Measurements from ENCODE around the gene OR2L13. TPM values are rescaled to one million over a fixed set of nuclear protein-coding genes. Genes with fewer than 3 reads are reported as not detected.
"Not testable (repeated sequence)": the region's sequence is repeated elsewhere in the genome, so short reads cannot be mapped to it uniquely, and the experiment has no call there.

The OR2L13 gene
- polyA plus RNA-seq, 1 experiment = not detected

GRCh38 chr1:248055261-248055660 is 39.7 kb upstream of the OR2L13 start:
- Histone ChIP-seq H3K27ac (ENCODE audit: low read depth, low read length) (no peak overlapping the region), H3K4me3 (ENCODE audit: low read depth, low read length) (no peak overlapping the region), H3K9me3 (ENCODE audit: control insufficient read depth, insufficient read depth, low read length) (peaks cover 7% of the 10 kb centered on the region), H3K27me3 (ENCODE audit: control insufficient read depth, insufficient read depth, low read length) (no peaks in the 10 kb centered on the region)
- no peak for TF ChIP-seq CTCF (IDR thresholded peaks at IDR 0.05; ENCODE audit: low read depth, low read length)
- ChIA-PET CTCF (no interaction called here), POLR2A (no interaction called here)
- DNase-seq (ENCODE audit: low read depth, low spot score) = no peak

GRCh38 chr1:248065071-248065470 is 29.9 kb upstream of the OR2L13 start:
- POLR2A ChIA-PET = no interaction called here
- CTCF ChIA-PET = no interaction called here
- DNase-seq (ENCODE audit: low read depth, low spot score) = no peak
- H3K27ac ChIP-seq (ENCODE audit: low read depth, low read length) = no peak overlapping the region
- H3K4me3 ChIP-seq (ENCODE audit: low read depth, low read length) = no peak overlapping the region
- H3K27me3 ChIP-seq (ENCODE audit: control insufficient read depth, insufficient read depth, low read length) = no peaks in the 10 kb centered on the region
- H3K9me3 ChIP-seq (ENCODE audit: control insufficient read depth, insufficient read depth, low read length) = peaks cover 6% of the 10 kb centered on the region; the same call in 1 of the 2 replicates
- TF ChIP-seq CTCF (IDR thresholded peaks at IDR 0.05; ENCODE audit: low read depth, low read length) = no peak

- TF ChIP-seq CTCF (IDR thresholded peaks at IDR 0.05; ENCODE audit: low read depth, low read length) = no peak
- ChIA-PET CTCF (no interaction called here), POLR2A (no interaction called here)
- H3K9me3 ChIP-seq (ENCODE audit: control insufficient read depth, insufficient read depth, low read length) = peaks cover 6% of the 10 kb centered on the region; the same call in 1 of the 2 replicates
- no peak overlapping the region for H3K27ac ChIP-seq (ENCODE audit: low read depth, low read length)
- no peak for DNase-seq (ENCODE audit: low read depth, low spot score)
- no peak overlapping the region for H3K4me3 ChIP-seq (ENCODE audit: low read depth, low read length)
- no peaks in the 10 kb centered on the region for H3K27me3 ChIP-seq (ENCODE audit: control insufficient read depth, insufficient read depth, low read length)
Observed at GRCh38 chr1:248065604-248066003, 29.4 kb upstream of the OR2L13 start.

- POLR2A ChIA-PET; DNase-seq (ENCODE audit: low read depth, low spot score); CTCF ChIA-PET; H3K9me3 ChIP-seq (ENCODE audit: control insufficient read depth, insufficient read depth, low read length); H3K27ac ChIP-seq (ENCODE audit: low read depth, low read length); H3K4me3 ChIP-seq (ENCODE audit: low read depth, low read length); H3K27me3 ChIP-seq (ENCODE audit: control insufficient read depth, insufficient read depth, low read length): not testable (repeated sequence)
Observed at GRCh38 chr1:248083864-248084263, 11.1 kb upstream of the OR2L13 start.

- ChIA-PET POLR2A (no interaction called here), CTCF (no interaction called here)
- H3K9me3 ChIP-seq (ENCODE audit: control insufficient read depth, insufficient read depth, low read length) = peaks cover 17% of the 10 kb centered on the region
- TF ChIP-seq CTCF (IDR thresholded peaks at IDR 0.05; ENCODE audit: low read depth, low read length) = no peak
- DNase-seq (ENCODE audit: low read depth, low spot score) = no peak
- H3K27ac ChIP-seq (ENCODE audit: low read depth, low read length) = no peak overlapping the region
- H3K4me3 ChIP-seq (ENCODE audit: low read depth, low read length) = no peak overlapping the region
- no peaks in the 10 kb centered on the region for H3K27me3 ChIP-seq (ENCODE audit: control insufficient read depth, insufficient read depth, low read length)
Observed at GRCh38 chr1:248098529-248098928, 3.5 kb downstream of the OR2L13 start.

DNA sequence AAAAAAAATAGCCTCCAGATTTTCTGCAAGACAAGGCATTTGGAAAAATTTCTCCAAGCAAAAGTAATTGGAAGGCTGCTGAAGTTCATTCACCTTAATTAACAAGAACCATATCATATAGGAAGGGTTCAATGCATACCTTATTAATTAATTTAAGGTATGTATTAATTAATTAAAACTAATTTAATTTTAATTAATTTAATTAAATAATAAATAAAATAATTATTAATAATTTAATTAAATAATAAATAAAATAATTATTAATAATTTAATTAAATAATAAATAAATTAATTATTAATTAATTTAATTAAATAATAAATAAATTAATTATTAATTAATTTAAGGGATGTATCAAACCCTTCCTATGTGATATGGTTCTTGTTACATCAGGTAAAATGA is 7.9 kb downstream of the OR2L13 start:
- DNase-seq (ENCODE audit: low read depth, low spot score) = no peak
- no peak for TF ChIP-seq CTCF (IDR thresholded peaks at IDR 0.05; ENCODE audit: low read depth, low read length)
- no peak overlapping the region for H3K4me3 ChIP-seq (ENCODE audit: low read depth, low read length)
- no peaks in the 10 kb centered on the region for H3K27me3 ChIP-seq (ENCODE audit: control insufficient read depth, insufficient read depth, low read length)
- no peak overlapping the region for H3K27ac ChIP-seq (ENCODE audit: low read depth, low read length)
- peaks cover 14% of the 10 kb centered on the region; the same call in 1 of the 2 replicates for H3K9me3 ChIP-seq (ENCODE audit: control insufficient read depth, insufficient read depth, low read length)
- POLR2A ChIA-PET = no interaction called here
- CTCF ChIA-PET = no interaction called here
